NT2/D1 (cell line): Measurements from ENCODE around the gene ANKZF1.

ENCODE experiments used
- SUZ12 ChIP-seq: IDR thresholded peaks from 2 replicates; pipeline ENCODE4 v1.6.1; 2011; ENCODE audit not compliant: insufficient read length, insufficient read depth; ENCODE audit errors: extremely low read depth
- YY1 ChIP-seq: IDR thresholded peaks from 2 replicates; pipeline ENCODE4 v1.6.1; 2011; ENCODE audit not compliant: insufficient read length, insufficient read depth
- ZNF274 ChIP-seq: IDR thresholded peaks from 2 replicates; pipeline ENCODE4 v1.6.1; 2011; ENCODE audit warnings: mild to moderate bottlenecking, low read depth, low read length

GRCh38 chr2:219223831-219224610 lies 5.6 kb upstream of the ANKZF1 start:
- TF ChIP-seq YY1: no peak
- no peak for TF ChIP-seq ZNF274
- no peak for TF ChIP-seq SUZ12
